Naive thymus-derived CD8-positive, alpha-beta T cell (primary cell): ENCODE measurements around the gene TNFSF13. TPM values are rescaled to one million over a fixed set of nuclear protein-coding genes. Genes with fewer than 3 reads are reported as not detected.

Experiments used
- ATAC-seq, 2 donors: fragments of 150-1000 bp; cut with Tn5 transposase in 1 of 2; sonication (Bioruptor Pico), chemical (Tn5 transposase) in 1 of 2; 1 replicate in 1 of 2; 2 replicates in 1 of 2; pipeline ENCODE4 v1.10.0; 2021; ENCODE audit warnings: mild to moderate bottlenecking in 2 of 2, moderate library complexity in 2 of 2
- POLR2A ChIA-PET: fragments of 350-600 bp; sonication (Branson Sonifier 250); formaldehyde crosslinking; loops from one replicate; lab custom pipeline; 2021; ENCODE audit warnings: antibody characterized with exemption; lab: Charles Lee
- DNase-seq, 10 donors: peaks; one replicate each; pipeline versions ENCODE4 v3.0.0 to v3.0.0-alpha.2; 2020 to 2022
- H3K27ac Mint-ChIP-seq, 10 donors: one replicate each; pipeline ENCODE4 v1.8.0; 2020 to 2022; ENCODE audit warnings: mild to moderate bottlenecking in 10 of 10, mixed read lengths in 10 of 10, moderate library complexity in 4 of 10, inconsistent platforms in 1 of 10
- H3K27me3 Mint-ChIP-seq, 5 donors: one replicate each; pipeline ENCODE4 v1.8.0; 2021 to 2022; ENCODE audit warnings: mixed read lengths in 5 of 5
- H3K36me3 Mint-ChIP-seq, 3 donors: one replicate each; pipeline ENCODE4 v1.8.0; 2020 to 2022; ENCODE audit warnings: mixed read lengths in 3 of 3, mild to moderate bottlenecking in 2 of 3, inconsistent platforms in 1 of 3
- H3K4me1 Mint-ChIP-seq, 4 donors: one replicate each; pipeline ENCODE4 v1.8.0; 2021 to 2022; ENCODE audit warnings: mixed read lengths in 4 of 4
- H3K4me3 Mint-ChIP-seq, 10 donors: one replicate each; pipeline ENCODE4 v1.8.0; 2020 to 2022; ENCODE audit warnings: mild to moderate bottlenecking in 10 of 10, mixed read lengths in 10 of 10, moderate library complexity in 6 of 10, inconsistent platforms in 1 of 10
- H3K9me3 Mint-ChIP-seq, 9 donors: one replicate each; pipeline ENCODE4 v1.8.0; 2020 to 2022; ENCODE audit warnings: mixed read lengths in 9 of 9, mild to moderate bottlenecking in 3 of 9, inconsistent platforms in 1 of 9, moderate library complexity in 1 of 9
- polyA plus RNA-seq, 3 donors: library from polyadenylated mRNA; unstranded; fragments of 300-500 nt; fragmentation: Illumina TruSeq; gene quantifications; one replicate each; pipeline ENCODE4 v1.2.3, GENCODE V29; 2021
- total RNA-seq, 8 experiments: library from RNA in 2 of 8; stranded (reverse) in 2 of 8; gene quantifications; one replicate each; pipeline ENCODE4 v1.2.3 and lab custom pipeline; 2021 to 2026

The TNFSF13 gene
- total and polyA plus RNA-seq, 5 experiments from 2014 or later: 1.2 to 3.7 (median 2.9) TPM

DNA sequence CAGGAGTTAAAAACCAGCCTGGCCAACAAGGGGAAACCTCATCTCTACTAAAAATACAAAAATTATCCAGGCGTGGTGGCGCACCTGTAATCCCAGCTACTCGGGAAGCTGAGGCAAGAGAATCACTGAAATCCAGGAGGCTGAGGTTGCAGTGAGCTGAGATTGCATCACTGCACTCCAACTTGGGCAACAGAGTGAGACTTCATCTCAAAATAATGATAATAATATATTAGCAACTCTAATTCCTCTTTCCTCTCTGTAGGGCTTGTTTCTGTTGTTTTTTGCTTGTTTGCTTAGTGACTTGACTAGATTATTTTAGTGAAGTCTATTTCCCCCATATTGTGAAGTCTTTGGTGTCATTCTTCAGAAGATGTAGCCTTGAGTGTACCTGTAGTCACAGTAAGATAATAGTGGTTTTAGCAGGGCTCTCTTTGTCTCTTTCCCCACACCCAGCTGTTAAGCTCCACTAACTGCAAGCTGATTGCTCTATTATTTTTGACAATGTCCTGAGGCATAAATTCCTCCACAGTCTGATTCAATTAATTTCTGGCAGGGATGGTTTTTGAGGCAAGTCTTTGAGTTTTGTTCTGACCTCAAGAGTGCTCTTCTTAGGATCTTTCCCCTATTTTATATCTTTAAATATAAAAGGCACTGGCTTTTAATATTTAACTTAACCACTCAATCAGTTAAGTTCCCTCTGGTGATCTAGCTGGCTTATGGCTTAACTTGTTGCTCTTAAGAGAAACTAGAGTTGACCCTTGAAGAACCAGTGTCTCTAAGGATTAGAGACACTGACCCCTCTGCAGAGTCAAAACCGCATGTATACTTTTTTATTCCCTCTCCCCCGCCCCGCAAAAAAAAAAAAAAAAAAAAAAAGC is 28.3 kb upstream of the TNFSF13 start:
- DNase-seq (no peak), ATAC-seq (no peak)
- Mint-ChIP-seq H3K4me3 (no peak overlapping the region), H3K4me1 (peaks cover 0 to 2% (median under 1%) of the 10 kb centered on the region in 4 donors), H3K9me3 (peaks cover 0 to 29% (median 0%) of the 10 kb centered on the region in 9 donors), H3K36me3 (no peaks in the 10 kb centered on the region), H3K27ac (no peak overlapping the region), H3K27me3 (no peaks in the 10 kb centered on the region)
- POLR2A ChIA-PET: interaction anchor here (0.6 kb wide), 1 partner anchor 9 kb away, joined by 4 read pairs; no protein-coding TSS in a partner anchor

DNA sequence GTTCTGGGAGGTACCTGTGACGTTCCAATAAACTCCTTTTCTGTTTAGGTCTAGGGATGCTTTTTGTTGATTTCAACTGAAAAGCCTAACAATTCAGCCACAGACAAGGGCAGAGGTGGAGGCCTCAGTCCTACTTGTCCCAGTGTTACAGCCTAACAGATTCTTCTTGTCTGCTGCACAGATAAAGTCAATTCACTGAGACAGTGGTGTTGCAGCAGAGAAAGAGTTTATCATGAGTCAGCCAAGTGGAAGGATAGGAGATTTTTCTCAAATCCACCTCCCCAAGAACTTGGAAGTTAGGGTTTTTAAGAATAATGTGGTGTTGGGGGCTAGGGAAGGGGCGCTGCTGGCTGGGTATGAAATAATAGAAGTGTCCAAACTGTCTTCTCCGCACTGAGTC is 20.5 kb upstream of the TNFSF13 start:
- POLR2A ChIA-PET: no interaction called here
- Mint-ChIP-seq H3K4me3 (no peak overlapping the region), H3K27ac (peak overlapping the region in 1 of 10 donors; percentile 24), H3K36me3 (no peaks in the 10 kb centered on the region), H3K27me3 (no peaks in the 10 kb centered on the region), H3K9me3 (no peaks in the 10 kb centered on the region), H3K4me1 (peaks cover 0 to 2% (median 0%) of the 10 kb centered on the region in 4 donors)
- ATAC-seq: no peak
- DNase-seq: no peak

DNA sequence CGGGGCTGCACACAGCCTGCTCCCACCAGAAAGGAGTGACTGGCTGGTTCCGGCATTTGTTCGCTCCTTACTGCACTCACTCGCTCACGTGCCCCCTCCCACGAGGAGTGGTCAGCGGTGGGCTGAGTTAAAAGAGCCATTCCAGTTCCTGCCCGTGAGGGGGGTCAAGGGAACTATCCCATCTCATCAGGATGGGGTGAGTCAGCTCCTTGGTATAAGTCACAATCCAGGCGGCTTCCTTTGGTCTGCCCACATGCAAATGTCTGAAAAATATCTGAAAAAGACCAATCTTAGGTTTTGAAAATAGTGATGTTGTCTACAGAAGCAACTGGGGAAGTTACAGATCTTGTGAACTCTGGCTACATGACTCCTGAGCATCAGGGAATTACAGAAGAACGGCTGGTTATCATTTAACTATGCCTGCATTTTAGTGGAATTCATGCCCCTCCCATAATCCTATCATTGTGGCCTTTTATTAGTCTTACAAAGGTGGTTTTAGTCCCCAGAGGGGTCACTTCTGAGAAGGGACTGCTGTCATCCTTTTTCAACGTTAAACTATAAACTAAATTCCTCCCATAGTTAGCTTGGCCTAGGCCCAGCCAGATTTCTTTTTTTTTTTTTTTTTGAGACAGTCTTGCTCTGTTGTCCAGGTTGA is 19.5 kb upstream of the TNFSF13 start:
- POLR2A ChIA-PET: no interaction called here
- H3K27ac Mint-ChIP-seq: no peak overlapping the region
- H3K9me3 Mint-ChIP-seq: no peaks in the 10 kb centered on the region
- H3K27me3 Mint-ChIP-seq: no peaks in the 10 kb centered on the region
- no peak overlapping the region for H3K4me3 Mint-ChIP-seq
- peaks cover 0 to 2% (median 0%) of the 10 kb centered on the region in 4 donors for H3K4me1 Mint-ChIP-seq
- no peak for ATAC-seq
- DNase-seq: no peak
- no peaks in the 10 kb centered on the region for H3K36me3 Mint-ChIP-seq

DNA sequence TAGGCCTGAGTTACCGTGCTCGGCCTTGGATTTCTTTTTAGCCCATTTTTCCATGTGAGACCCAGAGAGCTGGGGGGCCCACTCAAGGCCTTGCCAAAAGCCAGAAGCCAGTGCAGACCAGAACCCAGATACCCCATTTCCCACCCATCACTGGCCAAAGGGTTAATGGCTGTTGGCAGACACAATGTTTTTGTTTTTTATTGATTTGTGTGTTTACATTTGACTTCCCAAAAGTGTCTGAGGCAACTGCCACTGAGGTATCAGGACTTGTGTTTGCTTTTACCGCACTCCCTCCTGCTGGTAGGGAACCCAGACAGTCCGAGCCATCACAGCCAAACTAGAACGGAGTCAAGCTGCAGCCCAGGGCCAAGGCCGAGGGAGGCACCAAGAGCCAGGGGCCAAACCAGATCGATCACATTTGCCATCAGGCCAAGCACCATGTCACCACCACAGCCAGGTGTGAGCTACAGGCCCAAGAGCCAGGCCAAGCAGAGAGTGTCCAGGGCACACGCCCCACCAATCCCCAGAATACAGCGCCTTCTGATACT is 17.4 kb upstream of the TNFSF13 start:
- no peaks in the 10 kb centered on the region for H3K9me3 Mint-ChIP-seq
- H3K27ac Mint-ChIP-seq: no peak overlapping the region
- no peaks in the 10 kb centered on the region for H3K36me3 Mint-ChIP-seq
- no peaks in the 10 kb centered on the region for H3K4me1 Mint-ChIP-seq
- ATAC-seq: no peak
- POLR2A ChIA-PET: interaction anchor here (0.7 kb wide), 1 partner anchor 104 kb away, joined by 3 read pairs; no protein-coding TSS in a partner anchor
- DNase-seq: no peak
- no peaks in the 10 kb centered on the region for H3K27me3 Mint-ChIP-seq
- no peak overlapping the region for H3K4me3 Mint-ChIP-seq

DNA sequence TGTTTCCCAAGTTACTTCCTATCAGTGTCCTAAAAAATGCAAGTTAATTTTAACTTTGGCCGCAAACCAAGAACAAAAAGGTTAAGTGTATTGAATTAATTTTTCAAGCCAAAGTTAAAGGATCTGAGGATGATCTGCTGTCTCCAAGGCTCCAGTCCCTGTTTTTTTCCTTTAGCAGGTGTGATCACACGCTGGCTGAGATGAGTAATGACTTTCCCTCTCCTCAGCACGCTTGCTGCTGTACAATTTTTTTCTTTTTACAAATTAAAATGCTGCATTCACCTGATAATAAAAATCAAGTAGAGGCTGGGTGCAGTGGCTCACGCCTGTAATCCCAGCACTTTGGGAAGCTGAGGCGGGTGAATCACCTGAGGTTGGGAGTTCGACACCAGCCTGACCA is 13.6 kb upstream of the TNFSF13 start:
- ATAC-seq (no peak), DNase-seq (no peak)
- Mint-ChIP-seq H3K27ac (no peak overlapping the region), H3K4me3 (no peak overlapping the region), H3K36me3 (no peaks in the 10 kb centered on the region), H3K27me3 (no peaks in the 10 kb centered on the region), H3K4me1 (peaks cover 12 to 21% (median 17%) of the 10 kb centered on the region in 4 donors), H3K9me3 (no peaks in the 10 kb centered on the region)
- POLR2A ChIA-PET: interaction anchor here (2.4 kb wide), 1 partner anchor 16 kb away, joined by 7 read pairs; the partner anchor contains the start of gene SENP3

DNA sequence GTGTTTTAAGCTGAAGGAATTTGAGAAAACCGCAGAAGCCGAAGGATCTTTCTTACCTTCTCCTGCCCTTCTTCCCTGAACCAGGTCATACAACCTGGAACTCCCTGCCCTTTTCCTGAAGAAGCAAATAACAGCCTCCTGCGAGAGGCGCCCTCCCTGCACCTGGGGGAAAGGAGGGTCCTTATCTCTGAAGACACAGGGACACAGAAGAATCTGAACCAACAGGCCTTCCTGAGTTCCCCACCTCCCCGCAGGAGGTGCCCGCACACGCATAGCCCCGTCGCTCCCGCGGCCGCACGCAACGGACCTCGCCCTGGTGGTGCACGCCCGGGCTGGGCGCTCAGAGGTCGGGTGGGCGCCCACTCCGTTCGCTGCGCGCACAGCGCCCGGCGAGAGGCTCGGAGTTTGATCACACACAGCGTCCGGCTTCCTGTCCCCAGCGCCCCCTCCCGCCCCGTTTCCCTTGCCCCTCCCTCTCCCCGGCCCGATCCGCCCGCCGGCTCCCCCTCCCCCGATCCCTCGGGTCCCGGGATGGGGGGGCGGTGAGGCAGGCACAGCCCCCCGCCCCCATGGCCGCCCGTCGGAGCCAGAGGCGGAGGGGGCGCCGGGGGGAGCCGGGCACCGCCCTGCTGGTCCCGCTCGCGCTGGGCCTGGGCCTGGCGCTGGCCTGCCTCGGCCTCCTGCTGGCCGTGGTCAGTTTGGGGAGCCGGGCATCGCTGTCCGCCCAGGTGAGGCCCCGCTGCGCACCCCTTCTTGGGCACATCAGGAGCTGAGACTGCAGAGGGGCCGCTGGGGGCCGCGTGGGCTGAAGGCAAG is 9.8 kb upstream of the TNFSF13 start, which contains the start of gene TNFSF12:
TNFSF12 (plus strand) TSS at position 474 of the 816 bp plus-strand sequence; CDS start at position 570, 96 bp downstream.
- POLR2A ChIA-PET: interaction anchor here (0.6 to 2.9 kb wide), 20 partner anchors 9 to 699 kb away, joined by 3 to 21 read pairs (median 4); partner anchors contain the start of genes CTC1, POLR2A, SENP3 and TP53
- H3K4me3 Mint-ChIP-seq: peak within 1 kb of the TSS; percentile 72 to 92 (median 88)
- peaks cover 28 to 57% (median 54%) of the 10 kb centered on the region in 4 donors for H3K4me1 Mint-ChIP-seq
- H3K9me3 Mint-ChIP-seq: no peaks in the 10 kb centered on the region
- peaks cover 0 to 7% (median 0%) of the 10 kb centered on the region in 3 donors for H3K36me3 Mint-ChIP-seq
- DNase-seq: peak in 8 of 10 donors; percentile 34 to 79 (median 52)
- peak within 1 kb of the TSS; percentile 66 to 96 (median 94) for H3K27ac Mint-ChIP-seq
- ATAC-seq: peak; percentile 33 to 71
- no peaks in the 10 kb centered on the region for H3K27me3 Mint-ChIP-seq

DNA sequence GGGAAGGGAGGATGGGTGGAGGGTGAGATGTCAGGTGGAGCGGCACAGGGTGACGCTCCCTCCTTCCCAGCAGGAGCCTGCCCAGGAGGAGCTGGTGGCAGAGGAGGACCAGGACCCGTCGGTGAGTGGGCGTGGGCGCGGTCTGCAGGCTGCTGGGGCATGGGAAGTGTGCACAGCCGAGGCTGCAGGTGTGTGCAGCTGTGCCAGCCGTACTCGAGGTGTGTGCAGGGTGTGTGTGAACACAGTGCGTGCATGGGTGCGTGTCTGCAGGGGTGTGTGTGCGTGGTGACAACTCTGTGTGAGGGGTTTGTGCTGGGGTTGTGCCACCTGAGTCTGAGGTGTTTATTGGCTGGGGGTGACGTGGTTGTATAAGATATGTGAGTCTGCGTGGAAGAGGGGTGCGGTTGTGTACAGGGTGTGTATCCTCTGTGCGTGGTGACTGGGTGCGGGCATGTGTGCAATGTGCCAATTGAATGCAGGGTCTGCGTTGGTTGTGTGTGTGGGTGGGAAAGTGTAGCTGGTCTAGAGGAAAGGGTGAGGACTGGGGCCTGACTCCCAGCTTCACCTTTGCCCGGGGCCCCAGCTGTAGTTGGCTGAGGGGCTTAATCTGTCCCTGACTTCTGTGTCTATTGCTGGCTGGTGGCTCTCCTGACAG is 9.0 kb upstream of the TNFSF13 start:
- ATAC-seq (peak; percentile 52 to 63), DNase-seq (peak in 9 of 10 donors; percentile 22 to 73 (median 44))
- Mint-ChIP-seq H3K27ac (peak overlapping the region; percentile 66 to 96 (median 92)), H3K4me3 (peak overlapping the region; percentile 72 to 92 (median 84)), H3K4me1 (peaks cover 30 to 60% (median 58%) of the 10 kb centered on the region in 4 donors), H3K36me3 (peaks cover 0 to 8% (median 0%) of the 10 kb centered on the region in 3 donors), H3K27me3 (no peaks in the 10 kb centered on the region), H3K9me3 (no peaks in the 10 kb centered on the region)
- POLR2A ChIA-PET: interaction anchor here (0.6 to 2.9 kb wide), 20 partner anchors 8 to 698 kb away, joined by 3 to 21 read pairs (median 4); partner anchors contain the start of genes CTC1, POLR2A, SENP3 and TNFSF13

DNA sequence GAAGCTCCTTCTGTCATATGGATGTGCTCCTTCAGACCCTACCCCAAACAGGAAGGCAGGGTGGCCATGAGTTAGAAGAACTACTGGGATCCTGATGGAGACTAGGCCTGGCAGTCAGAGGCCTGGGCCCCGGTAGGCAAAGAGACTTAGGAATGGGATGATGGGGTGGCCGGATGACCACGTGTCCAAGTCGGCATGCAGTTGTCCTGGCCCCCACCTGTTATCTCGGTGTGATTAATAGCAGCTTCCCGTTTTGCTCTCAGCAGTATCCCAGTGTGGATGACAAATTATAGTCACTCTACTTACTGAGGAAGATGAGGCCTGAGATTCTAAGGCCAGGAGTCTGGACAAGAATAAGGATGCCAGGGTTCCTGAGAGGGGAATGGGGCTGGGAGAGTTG is 8.2 kb upstream of the TNFSF13 start:
- H3K27me3 Mint-ChIP-seq: no peaks in the 10 kb centered on the region

DNA sequence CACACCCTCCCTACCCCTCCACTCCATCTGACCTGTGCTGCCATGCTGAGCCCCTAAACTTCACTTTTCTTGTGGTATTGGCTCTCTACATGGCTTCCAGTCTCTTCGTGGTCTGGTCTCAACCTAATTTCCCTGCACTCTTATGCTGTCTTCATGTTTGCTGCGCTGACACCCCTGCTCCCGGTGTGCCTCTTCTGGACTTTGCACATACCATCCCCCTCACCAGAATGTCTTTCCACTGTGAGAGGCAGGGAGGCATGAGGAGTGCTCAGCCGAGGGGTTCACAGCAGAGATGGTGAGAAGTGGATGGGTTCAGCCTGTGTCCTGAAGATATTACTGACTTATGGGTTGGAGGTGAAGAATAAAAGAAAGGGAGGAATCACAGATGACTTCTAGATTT is 7.2 kb upstream of the TNFSF13 start:
- Mint-ChIP-seq H3K27ac (peak overlapping the region; percentile 66 to 97 (median 90)), H3K27me3 (no peaks in the 10 kb centered on the region), H3K36me3 (peaks cover 0 to 10% (median 0%) of the 10 kb centered on the region in 3 donors), H3K4me3 (peak overlapping the region in 9 of 10 donors; percentile 10 to 76 (median 57)), H3K9me3 (no peaks in the 10 kb centered on the region), H3K4me1 (peaks cover 39 to 73% (median 71%) of the 10 kb centered on the region in 4 donors)
- ATAC-seq (no peak), DNase-seq (no peak)
- POLR2A ChIA-PET: interaction anchor here (1.1 to 1.5 kb wide), 2 partner anchors 10 to 36 kb away, joined by 6 to 13 read pairs; partner anchors contain the start of gene SENP3

More for the DNA sequence above, 8.2 kb upstream of the TNFSF13 start:
- POLR2A ChIA-PET: interaction anchor here (0.9 to 2.9 kb wide), 10 partner anchors 8 to 194 kb away, joined by 3 to 21 read pairs (median 4); partner anchors contain the start of genes POLR2A, SENP3, TNFSF13 and TP53
- DNase-seq (no peak), ATAC-seq (no peak)
- Mint-ChIP-seq H3K4me3 (peak overlapping the region; percentile 72 to 92 (median 84)), H3K27ac (peak overlapping the region; percentile 35 to 96 (median 92)), H3K9me3 (no peaks in the 10 kb centered on the region), H3K36me3 (peaks cover 0 to 8% (median 0%) of the 10 kb centered on the region in 3 donors), H3K4me1 (peaks cover 35 to 67% (median 64%) of the 10 kb centered on the region in 4 donors)

DNA sequence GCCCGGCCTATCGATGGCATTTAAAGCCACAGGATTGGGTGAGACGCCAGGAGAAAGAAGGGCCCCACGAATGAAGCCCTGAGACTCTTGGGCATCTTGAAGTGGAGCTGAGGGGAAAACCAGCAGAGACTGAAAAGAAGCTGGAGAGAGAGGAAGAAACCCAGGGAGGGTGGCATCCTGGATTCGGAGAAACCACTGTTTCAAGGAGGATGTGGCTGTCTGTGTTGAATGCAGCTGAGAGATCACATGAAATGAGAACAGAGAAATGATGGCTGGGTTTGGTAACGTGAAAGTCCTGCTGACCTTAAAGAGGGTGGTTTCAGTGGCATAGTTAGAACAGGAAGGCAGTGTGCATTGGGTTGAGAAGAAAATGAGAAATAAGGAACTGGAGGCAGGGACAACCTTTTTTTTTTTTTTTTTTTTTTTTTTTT is 5.9 kb upstream of the TNFSF13 start:
- Mint-ChIP-seq H3K9me3 (no peaks in the 10 kb centered on the region), H3K36me3 (peaks cover 0 to 13% (median 0%) of the 10 kb centered on the region in 3 donors), H3K4me3 (peak overlapping the region; percentile 42 to 88 (median 75)), H3K4me1 (peaks cover 39 to 78% (median 72%) of the 10 kb centered on the region in 4 donors), H3K27ac (peak overlapping the region; percentile 78 to 97 (median 90)), H3K27me3 (no peaks in the 10 kb centered on the region)
- POLR2A ChIA-PET: interaction anchor here (0.6 to 1.5 kb wide), 17 partner anchors 9 to 202 kb away, joined by 3 to 13 read pairs (median 5); partner anchors contain the start of genes SENP3, SPEM3 and TMEM256
- ATAC-seq (peak; percentile 47 to 71), DNase-seq (peak in 6 of 10 donors; percentile 37 to 75 (median 42))
